ENCODE results near the gene TKT.
A peak's percentile ranks its signal among the peaks of the same experiment; 100 is the strongest.
"Not testable (repeated sequence)": the region's sequence is repeated elsewhere in the genome, so short reads cannot be mapped to it uniquely, and the experiment has no call there.

The TKT gene

DNA sequence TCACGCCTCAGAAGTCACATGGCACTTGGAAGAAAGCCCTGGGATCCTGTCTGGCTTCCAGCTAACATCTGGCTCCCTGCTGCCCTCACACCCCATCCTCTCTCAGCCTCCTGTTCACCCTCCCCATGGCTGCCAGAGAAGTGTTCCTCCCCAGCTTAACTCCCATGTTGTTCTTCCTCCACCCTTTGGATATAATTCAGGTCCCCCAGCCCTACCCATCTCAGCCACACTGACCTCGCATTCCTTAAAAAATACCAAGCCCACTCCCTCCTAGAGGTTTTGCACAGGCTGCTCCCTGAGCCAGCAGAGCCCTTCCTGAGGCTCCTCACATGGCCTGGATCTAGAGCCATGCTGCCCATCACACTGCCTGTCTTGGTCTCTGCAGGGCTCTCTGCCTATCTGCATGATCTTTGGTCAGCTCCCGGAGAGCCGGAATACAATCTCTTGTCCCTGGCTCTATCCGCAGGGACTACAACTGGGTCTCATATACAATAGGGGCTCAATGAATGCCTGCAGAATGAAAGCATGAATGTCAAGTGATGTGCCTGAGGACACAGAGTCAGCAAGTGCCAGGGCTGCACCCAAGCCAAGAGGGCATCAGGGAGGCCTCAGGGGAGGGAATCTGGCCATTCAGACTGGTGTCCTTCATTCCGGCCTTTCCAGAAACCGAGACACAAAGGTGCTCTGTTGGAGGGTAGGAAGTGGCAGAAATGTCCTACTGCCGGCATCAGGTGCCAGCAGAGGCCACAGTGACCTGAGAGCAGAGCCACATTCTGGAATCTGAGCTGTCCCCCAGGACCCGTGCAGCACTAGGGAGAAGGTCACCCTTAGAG, 3.8 kb upstream of the TKT start:
- DNase-seq (ENCODE audit: low read depth in 3 of 3): no peak

DNA sequence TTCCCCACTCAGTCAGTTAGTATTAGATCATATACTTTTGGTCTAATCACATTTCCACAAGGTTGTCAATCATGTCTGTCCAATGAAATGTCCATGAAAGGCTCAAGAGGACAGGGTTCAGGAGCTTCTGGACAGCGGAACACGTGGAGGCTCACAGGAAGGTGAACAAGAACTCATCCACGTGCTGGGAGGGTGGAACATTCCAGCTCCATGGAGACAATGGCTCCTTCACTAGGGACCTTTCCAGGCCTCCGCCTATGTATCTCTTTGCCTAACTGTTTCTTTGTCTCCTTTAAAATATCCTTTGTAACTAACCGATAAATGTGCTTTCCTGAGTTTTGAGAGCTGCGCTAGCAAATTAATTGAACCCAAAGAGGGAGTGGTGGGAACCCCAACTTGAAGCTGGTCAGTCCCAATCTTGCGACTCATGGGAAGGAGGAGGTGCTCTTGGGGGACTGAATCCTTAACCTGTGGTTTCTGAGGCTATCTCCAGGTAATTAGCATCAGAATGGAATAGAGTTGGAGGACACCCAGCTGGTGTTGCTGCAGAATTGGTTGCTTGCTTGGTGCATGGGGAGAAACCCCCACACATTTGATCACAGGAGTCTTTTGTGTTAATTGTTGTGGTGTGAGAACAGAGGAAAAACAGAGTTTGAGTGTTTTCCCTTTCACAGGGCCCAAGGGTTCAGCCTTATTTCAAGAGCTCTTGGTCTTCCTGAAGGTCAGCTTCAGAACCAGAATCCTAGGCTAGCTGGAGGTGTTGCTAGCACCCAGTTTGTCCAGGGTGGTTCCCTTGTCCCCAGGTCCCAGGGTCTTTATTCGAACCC, 3.0 kb upstream of the TKT start:
- DNase-seq (ENCODE audit: low read depth in 3 of 3): no peak

GRCh38 chr3:53257465-53257864, 1.6 kb upstream of the TKT start:
- DNase-seq (ENCODE audit: low read depth in 3 of 3): no peak

- no peak for DNase-seq (ENCODE audit: low read depth in 3 of 3)
Measured at GRCh38 chr3:53256704-53257055, 858 bp upstream of the TKT start.

GRCh38 chr3:53255423-53255774, 423 bp downstream of the TKT start:
- DNase-seq (ENCODE audit: low read depth in 3 of 3): peak in 1 of 3 donors; percentile 33

- peak; percentile 27 to 55 (median 37) for DNase-seq (ENCODE audit: low read depth in 3 of 3)
Measured at GRCh38 chr3:53254509-53255422, 1.1 kb downstream of the TKT start.

DNA sequence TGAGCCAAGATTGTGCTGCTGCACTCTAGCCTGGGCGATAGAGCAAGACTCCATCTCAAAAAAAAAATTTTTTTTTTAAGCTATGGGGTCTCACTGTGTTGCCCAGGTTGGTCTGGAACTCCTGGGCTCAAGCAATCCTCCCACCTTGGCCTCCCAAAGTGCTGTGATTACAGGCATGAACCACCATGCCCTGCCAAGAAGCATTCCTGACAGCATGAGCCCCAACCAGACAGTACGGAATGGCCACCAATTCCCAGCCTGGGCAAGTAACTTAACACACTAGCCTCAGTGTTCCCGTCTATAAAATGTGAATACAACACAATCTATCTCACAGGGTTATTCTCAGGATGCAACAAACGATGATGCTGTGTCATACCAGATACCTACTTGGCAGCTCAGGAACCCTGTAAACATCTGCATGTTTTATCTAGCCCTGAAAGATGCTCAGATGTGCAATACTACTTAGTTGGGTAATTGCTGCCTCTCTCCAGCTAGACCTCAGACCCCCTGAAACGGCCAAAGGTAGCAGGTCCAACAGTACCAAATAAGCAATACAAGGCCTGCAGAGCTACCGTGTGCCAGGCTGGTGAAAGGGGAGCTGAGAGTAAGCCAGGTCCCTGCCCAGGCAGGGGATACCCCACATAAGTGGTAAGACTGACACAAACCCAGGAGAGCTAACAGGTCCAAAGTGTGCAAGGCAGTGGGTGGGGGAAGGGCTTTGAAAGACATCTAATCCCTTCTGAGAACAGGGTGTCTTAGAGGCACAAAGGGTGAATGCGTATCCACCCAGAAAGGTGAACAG, 1.9 kb downstream of the TKT start:
- DNase-seq (ENCODE audit: low read depth in 3 of 3): no peak

GRCh38 chr3:53252947-53253322, 2.9 kb downstream of the TKT start:
- DNase-seq (ENCODE audit: low read depth in 3 of 3): not testable (repeated sequence)

GRCh38 chr3:53252096-53252946, 3.5 kb downstream of the TKT start:
- no peak for DNase-seq (ENCODE audit: low read depth in 3 of 3)

GRCh38 chr3:53250881-53251605, 4.8 kb downstream of the TKT start:
- no peak for DNase-seq (ENCODE audit: low read depth in 3 of 3)

DNA sequence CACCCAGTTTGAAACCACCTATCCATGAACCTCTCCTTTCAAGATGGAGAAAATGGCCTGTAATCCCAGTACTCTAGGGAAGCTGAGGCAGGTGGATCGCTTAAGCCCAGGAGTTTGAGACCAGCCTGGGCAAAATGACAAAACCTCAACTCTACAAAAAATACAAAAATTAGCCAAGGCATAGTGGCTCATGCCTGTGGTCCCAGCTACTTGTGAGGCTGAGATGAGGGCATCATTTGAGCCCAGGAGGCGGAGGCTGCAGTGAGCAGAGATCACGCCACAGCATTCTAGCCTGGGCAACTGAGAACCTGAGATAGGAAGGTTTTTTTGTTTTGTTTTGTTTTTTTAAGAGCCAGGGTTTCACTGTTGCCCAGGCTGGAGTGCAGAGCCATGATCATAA, 5.4 kb downstream of the TKT start:
- DNase-seq (ENCODE audit: low read depth in 3 of 3): no peak

- no peak for DNase-seq (ENCODE audit: low read depth in 3 of 3)
Measured at GRCh38 chr3:53248161-53248560, 7.7 kb downstream of the TKT start.

DNA sequence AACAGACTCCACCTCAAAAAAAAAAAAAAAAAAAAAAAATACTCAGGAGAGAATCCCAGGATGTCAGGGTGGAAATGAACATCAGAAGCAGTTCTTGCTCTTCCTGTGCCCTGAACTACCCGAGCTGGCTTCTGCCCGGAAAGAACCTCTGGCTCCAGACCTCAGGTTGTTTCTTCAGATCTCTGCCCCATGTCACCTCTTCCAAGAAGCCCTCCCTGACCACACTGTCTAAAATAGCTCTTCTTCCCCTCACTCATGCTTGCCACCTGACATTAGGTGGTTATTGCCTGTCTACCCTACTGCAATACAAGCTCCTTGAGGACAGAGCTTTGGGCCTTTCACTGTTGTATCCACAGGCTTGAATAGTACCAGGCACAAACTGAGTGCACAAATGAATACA, 8.2 kb downstream of the TKT start:
- DNase-seq (ENCODE audit: low read depth in 3 of 3): no peak

DNA sequence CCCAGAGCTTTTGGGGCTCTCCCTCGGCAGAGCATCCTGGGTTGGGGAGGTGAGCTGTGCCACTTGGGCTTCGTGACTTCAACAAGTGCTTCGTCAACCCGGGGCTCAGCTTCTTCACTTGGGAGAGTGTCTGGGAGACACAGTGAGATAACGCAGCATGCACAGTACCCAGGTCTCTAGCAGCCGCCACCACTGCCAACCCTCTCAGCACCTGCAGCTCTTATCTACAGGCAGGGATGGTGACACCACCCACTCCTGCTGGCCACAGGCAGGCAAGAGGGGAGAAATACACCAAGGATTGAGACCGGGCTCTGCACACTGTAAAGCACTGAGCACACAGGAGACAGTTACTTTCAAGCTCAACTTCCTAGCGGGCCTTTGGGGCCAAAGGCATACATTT, 11.6 kb downstream of the TKT start:
- no peak for DNase-seq (ENCODE audit: low read depth in 3 of 3)

DNA sequence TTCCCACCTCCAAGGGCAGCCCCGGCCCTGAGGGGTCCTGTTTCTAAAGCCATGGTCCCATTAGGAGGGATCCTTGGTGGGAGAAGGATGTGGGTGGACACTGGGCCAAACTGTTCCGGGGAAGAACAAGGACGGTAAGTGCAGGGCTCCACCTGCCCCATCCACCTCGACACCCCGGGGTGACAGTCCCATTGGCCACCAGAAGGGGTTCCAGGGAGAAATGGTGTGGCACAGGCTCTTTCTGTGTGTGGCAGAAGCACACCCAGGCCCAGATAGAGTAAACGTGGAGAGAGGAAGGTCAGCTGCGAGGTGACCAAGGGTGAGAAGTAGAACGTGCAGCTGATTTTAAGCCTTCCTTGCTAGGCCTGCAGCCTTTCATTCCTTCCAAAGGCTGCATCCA, 12.0 kb downstream of the TKT start:
- no peak for DNase-seq (ENCODE audit: low read depth in 3 of 3)

GRCh38 chr3:53243165-53243564, 12.7 kb downstream of the TKT start:
- no peak for DNase-seq (ENCODE audit: low read depth in 3 of 3)

DNA sequence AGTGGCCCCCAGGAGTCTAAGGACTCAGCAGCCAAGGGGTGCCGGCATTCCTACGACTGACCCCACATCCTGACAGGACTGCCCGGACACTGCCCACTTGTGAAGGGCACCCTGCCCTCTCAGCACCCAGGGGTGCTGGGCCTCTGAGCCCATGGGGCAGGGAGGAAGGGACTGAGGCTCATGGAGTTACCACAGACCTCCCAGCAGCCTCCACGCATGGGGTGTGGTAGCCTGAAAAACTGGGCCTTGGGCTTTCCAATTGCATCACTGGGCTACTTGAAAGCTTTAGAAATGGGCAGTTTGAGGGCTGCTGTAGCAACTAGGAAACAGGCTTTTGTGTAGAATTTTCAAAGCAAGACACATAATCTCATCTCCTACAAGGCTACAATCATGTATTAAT, 13.2 kb downstream of the TKT start:
- no peak for DNase-seq (ENCODE audit: low read depth in 3 of 3)

DNA sequence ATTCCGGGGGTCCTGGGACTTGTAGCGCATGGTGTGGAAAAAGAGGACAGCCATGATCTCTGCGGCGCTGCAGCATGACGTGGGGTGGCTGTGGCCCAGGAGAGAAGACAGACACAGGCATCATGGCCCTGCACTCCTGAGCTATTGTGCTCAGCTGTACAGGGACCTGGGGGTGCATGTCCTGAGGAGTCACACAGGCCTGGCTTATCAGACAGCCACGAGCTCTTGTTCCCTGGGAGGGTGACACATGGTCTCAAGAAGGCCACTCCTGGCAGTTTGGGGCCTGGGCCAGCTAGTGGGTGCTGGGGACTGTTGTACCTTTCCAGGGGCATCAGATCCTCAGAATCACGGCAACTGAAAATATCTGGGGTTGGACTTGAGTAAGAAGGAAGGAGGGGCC, 13.7 kb downstream of the TKT start:
- DNase-seq (ENCODE audit: low read depth in 3 of 3): no peak

All from stimulated activated CD4-positive, alpha-beta T cell treated with anti-CD3 and anti-CD28 coated beads, TNF-alpha, amount 100 ng/mL, for 48 hours (primary cell).